GM18909 (cell line): Measurements from ENCODE around the gene ACIN1.

Source experiments
- ATAC-seq: cut with Tn5 transposase; IDR thresholded peaks from one replicate; pipeline ENCODE4 v1.9.1; 2021; ENCODE audit warnings: mild to moderate bottlenecking; ENCODE audit not compliant: unreplicated experiment, poor library complexity

The ACIN1 gene

DNA sequence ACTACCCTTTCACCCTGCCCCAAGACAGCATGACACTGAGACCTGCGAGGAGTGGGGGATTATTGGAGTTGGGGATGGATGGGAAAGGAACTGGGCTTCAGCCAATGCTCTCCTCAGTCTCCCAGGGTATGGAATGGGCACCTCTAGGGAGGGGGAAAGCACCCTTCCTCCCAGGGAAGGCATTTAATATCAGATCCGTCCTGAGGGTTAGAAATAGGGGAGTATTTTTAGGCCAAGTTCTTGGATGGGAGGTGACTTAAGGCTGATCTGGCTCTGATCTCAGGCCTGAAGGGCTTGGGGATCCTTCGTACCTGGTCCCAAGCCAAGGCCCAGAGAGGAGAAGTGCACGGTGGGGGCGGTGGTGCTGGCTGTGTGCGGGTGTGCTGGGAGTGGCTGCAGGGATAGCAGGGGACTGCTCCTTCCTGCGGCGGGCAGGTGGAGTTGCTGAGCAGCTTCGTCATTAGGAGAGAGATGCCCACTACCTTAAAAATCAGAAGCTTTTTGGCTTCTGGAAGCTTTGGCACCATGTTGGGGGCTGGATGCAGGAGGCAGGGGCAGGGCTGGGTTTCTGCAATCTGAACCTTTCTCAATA is 31.1 kb upstream of the ACIN1 start:
- ATAC-seq, result no peak

GRCh38 chr14:23125011-23125410 is 30.1 kb upstream of the ACIN1 start:
- ATAC-seq, result no peak

DNA sequence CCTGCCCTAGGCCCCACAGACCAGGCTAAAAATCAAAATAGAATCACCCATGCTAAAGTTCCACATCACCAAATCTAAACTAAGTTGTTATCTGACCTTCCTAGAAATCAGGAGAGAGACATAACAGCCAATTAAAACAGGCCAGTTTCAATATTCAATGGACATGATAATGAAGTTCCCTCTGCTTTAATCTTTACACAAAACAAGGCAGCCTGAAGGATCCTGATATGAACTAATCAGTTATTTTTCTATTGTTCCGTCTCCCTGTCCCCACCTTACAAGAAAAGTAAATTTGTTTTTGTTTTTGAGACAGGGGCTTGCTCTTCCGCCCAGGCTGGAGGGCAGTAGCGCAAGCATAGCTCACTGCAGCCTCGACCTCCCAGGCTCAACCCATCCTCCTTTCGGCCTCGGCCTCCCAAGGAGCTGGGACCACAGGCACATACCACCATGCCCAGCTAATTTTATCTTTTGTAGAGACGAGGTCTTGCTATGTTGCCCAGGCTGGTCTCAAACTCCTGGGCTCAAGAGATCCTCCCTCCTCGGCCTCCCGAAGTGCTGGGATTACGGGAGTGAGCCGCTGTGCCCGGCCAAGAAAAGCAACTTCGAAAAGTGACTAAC is 29.5 kb upstream of the ACIN1 start:
- ATAC-seq, result no peak

DNA sequence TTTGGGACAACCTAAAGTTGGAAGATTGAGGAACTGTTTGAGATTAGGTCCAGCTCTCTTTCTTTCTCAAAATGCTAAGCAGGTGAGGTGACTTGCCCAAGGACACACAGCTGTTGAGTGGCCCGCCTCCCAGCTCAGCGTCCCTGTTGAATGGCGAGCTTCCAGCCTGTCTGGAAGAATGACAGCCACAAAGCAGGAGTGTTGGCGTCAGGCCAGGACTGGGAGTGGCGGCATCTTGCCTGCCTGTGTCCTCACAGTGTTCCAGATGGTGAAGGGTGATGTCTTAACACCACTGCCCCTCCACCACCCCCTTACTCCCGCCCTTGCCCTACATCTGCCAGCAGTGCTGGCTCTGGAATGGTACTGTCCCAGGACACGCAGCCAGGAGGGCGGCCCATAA is 28.5 kb upstream of the ACIN1 start:
- no peak for ATAC-seq

- no peak for ATAC-seq
These were observed 27.1 kb upstream of the ACIN1 start for GRCh38 chr14:23122086-23122485.

DNA sequence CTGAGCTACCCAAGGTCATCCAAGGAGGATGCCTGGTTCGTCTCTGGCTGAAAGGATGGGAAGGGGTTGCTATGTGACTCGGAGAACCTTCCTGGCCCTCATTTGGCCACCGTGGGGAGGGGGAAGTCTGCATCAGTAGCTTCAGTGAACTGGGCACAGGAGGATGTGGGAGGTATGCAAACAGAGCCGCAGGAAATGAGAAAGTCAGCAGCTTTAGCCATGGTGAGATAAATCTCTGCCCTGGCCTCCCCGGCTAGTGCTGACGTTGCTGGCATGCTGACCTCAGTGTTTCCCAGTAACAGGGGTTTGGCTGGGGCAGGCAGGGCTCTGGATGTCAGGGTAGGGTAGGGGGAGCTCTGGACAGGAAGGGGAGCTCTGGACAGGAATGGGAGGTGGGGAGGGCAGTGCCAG is 26.4 kb upstream of the ACIN1 start:
- no peak for ATAC-seq

DNA sequence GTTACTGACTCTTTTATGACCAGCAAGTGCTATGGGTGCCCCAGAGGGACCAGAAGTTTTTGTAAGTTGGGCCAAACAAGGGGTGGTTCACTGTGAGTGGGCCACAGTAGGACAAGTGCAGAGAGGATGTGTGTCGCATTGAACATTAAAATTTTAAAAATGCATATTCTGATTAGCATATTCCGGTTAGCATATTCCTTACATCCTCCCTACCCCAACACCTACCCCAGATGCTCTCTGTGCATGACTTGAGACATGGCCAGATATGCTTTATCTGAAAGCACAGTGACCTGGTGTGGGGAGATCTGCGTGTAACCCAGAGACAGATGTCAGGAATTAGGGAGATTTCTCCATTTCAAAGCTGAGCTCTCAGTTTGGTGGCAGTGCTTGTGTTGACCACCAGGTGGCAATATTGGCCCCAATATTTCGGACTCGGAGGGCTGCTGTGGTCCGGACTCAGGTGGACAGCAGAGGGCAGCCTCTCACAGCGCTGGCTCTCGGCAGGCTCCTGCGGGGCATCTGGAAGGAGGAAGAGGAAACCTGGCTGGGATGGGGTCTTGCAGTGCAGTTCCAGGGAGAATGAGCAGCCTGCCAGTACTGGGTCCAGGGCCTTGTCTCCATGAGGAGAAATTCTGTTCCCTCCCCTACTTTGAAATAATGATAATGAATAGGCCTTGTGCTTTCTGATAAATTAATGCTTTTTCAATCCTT is 25.8 kb upstream of the ACIN1 start:
- ATAC-seq, result peak; percentile 79

- ATAC-seq, result no peak
These were observed 24.7 kb upstream of the ACIN1 start for GRCh38 chr14:23119363-23120327.

GRCh38 chr14:23118506-23119362 is 23.8 kb upstream of the ACIN1 start, which contains the start of gene CEBPE:
CEBPE (minus strand) TSS chr14:23119255; CDS start chr14:23119091, 164 bp downstream.
- ATAC-seq, result no peak

- ATAC-seq, result no peak
These were observed 22.6 kb upstream of the ACIN1 start for GRCh38 chr14:23117371-23118020.

GRCh38 chr14:23115918-23116317 is 21.0 kb upstream of the ACIN1 start:
- ATAC-seq, result no peak

GRCh38 chr14:23115039-23115731 is 20.2 kb upstream of the ACIN1 start:
- ATAC-seq, result no peak

GRCh38 chr14:23114669-23115038 is 19.7 kb upstream of the ACIN1 start:
- ATAC-seq, result no peak

GRCh38 chr14:23114120-23114458 is 19.2 kb upstream of the ACIN1 start:
- ATAC-seq, result no peak

GRCh38 chr14:23113431-23114119 is 18.6 kb upstream of the ACIN1 start:
- ATAC-seq, result no peak

GRCh38 chr14:23112359-23113178 is 17.6 kb upstream of the ACIN1 start:
- ATAC-seq, result no peak

- ATAC-seq, result no peak
These were observed 15.8 kb upstream of the ACIN1 start for GRCh38 chr14:23110579-23111365.
